Measurements from ENCODE around the gene PROKR2. TPM values are rescaled to one million over a fixed set of nuclear protein-coding genes. Genes with fewer than 3 reads are reported as not detected.

The PROKR2 gene
- total RNA-seq, 1 donor from 2014 or later, result not detected

DNA sequence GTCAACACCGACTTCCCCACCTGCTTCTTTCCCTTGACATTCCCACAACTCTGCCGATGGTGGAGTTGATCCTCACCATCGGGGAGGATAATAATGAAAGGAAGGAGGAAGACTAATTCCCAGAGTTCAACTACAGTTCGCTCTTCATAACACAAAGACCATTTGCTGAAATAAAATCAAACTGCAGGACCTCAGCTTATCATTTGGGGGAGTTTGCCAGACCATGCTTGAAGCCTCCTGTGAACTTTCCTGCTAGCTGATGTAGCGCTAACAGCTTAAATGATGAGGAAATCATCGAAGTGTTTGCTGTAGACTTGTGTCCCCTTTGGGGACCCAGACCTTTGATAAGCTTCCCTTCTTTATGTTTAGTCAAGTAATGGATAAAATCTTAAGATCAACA lies 26.2 kb downstream of the PROKR2 start:
- Mint-ChIP-seq H3K27ac (ENCODE audit: unreplicated experiment) (no peak overlapping the region), H3K27me3 (ENCODE audit: low read depth) (peaks cover 19% of the 10 kb centered on the region), H3K4me3 (ENCODE audit: unreplicated experiment) (no peak overlapping the region)

DNA sequence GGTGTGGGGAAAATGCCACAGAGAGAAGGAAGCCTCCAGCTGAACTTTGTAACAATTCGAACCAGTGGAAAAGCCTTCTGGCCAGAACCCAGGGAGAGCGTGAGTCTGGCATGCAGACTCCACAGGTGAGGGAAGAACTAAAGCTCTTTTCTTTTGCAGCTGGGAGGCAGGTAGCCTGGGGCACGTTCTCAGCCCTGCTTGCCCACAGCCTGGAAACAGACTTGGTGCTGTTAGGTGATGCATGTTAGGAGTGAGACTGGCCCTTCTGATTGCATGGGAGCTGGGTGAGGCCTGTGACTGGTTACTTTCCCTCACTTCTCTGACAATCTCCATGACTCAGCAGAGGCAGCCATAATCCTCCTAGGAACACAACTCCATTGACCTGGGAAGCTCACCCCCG lies 34.2 kb downstream of the PROKR2 start:
- DNase-seq (ENCODE audit: low spot score), result no peak
- no peak overlapping the region for H3K4me3 Mint-ChIP-seq (ENCODE audit: unreplicated experiment)
- H3K36me3 Mint-ChIP-seq (ENCODE audit: low read depth), result no peaks in the 10 kb centered on the region
- H3K4me1 Mint-ChIP-seq (ENCODE audit: low read depth), result no peaks in the 10 kb centered on the region
- no peak overlapping the region for H3K27ac Mint-ChIP-seq (ENCODE audit: unreplicated experiment)
- H3K9me3 Mint-ChIP-seq (ENCODE audit: low read depth), result peaks cover 14% of the 10 kb centered on the region
- peaks cover 4% of the 10 kb centered on the region for H3K27me3 Mint-ChIP-seq (ENCODE audit: low read depth)
- TF ChIP-seq, protein P1, sequence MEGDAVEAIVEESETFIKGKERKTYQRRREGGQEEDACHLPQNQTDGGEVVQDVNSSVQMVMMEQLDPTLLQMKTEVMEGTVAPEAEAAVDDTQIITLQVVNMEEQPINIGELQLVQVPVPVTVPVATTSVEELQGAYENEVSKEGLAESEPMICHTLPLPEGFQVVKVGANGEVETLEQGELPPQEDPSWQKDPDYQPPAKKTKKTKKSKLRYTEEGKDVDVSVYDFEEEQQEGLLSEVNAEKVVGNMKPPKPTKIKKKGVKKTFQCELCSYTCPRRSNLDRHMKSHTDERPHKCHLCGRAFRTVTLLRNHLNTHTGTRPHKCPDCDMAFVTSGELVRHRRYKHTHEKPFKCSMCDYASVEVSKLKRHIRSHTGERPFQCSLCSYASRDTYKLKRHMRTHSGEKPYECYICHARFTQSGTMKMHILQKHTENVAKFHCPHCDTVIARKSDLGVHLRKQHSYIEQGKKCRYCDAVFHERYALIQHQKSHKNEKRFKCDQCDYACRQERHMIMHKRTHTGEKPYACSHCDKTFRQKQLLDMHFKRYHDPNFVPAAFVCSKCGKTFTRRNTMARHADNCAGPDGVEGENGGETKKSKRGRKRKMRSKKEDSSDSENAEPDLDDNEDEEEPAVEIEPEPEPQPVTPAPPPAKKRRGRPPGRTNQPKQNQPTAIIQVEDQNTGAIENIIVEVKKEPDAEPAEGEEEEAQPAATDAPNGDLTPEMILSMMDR (IDR thresholded peaks at IDR 0.05), result no peak

More for the DNA sequence above, 26.2 kb downstream of the PROKR2 start:
- TF ChIP-seq, protein P1 (IDR thresholded peaks at IDR 0.05), result no peak
- Mint-ChIP-seq H3K36me3 (ENCODE audit: low read depth) (no peaks in the 10 kb centered on the region), H3K4me1 (ENCODE audit: low read depth) (no peaks in the 10 kb centered on the region), H3K9me3 (ENCODE audit: low read depth) (peaks cover 18% of the 10 kb centered on the region)
- DNase-seq (ENCODE audit: low spot score), result no peak

GRCh38 chr20:5279661-5280060 lies 37.1 kb downstream of the PROKR2 start:
- H3K36me3 Mint-ChIP-seq (ENCODE audit: low read depth), result no peaks in the 10 kb centered on the region
- H3K27ac Mint-ChIP-seq (ENCODE audit: unreplicated experiment), result no peak overlapping the region
- DNase-seq (ENCODE audit: low spot score), result no peak
- TF ChIP-seq, protein P1 (IDR thresholded peaks at IDR 0.05), result no peak
- H3K4me3 Mint-ChIP-seq (ENCODE audit: unreplicated experiment), result no peak overlapping the region
- H3K9me3 Mint-ChIP-seq (ENCODE audit: low read depth), result peaks cover 3% of the 10 kb centered on the region
- peaks cover 7% of the 10 kb centered on the region for H3K27me3 Mint-ChIP-seq (ENCODE audit: low read depth)
- H3K4me1 Mint-ChIP-seq (ENCODE audit: low read depth), result no peaks in the 10 kb centered on the region

DNA sequence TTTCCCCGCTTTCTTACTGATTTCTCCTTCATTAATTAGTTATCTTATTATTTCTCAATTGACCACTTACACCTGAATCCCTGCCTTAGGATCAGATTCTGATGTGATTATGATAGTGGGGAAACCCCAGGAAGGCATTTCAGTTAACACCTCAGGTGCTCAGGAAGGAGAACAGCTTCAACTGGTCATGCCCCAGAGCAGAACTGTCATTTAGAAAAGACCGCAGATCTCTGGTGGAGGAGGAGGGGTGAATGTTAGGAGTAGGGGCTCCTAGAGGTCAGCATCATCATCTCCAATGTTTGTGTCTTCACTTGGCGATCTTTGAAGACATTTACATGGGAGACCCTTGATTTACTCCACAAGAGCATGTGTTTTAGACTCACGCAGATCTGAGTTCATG lies 44.5 kb downstream of the PROKR2 start:
- H3K9me3 Mint-ChIP-seq (ENCODE audit: low read depth), result peaks cover 3% of the 10 kb centered on the region
- DNase-seq (ENCODE audit: low spot score), result no peak
- no peaks in the 10 kb centered on the region for H3K36me3 Mint-ChIP-seq (ENCODE audit: low read depth)
- H3K4me3 Mint-ChIP-seq (ENCODE audit: unreplicated experiment), result no peak overlapping the region
- H3K4me1 Mint-ChIP-seq (ENCODE audit: low read depth), result no peaks in the 10 kb centered on the region
- TF ChIP-seq, protein P1 (IDR thresholded peaks at IDR 0.05), result no peak
- peaks cover 25% of the 10 kb centered on the region for H3K27me3 Mint-ChIP-seq (ENCODE audit: low read depth)
- no peak overlapping the region for H3K27ac Mint-ChIP-seq (ENCODE audit: unreplicated experiment)

GRCh38 chr20:5270603-5271002 lies 46.2 kb downstream of the PROKR2 start:
- TF ChIP-seq, protein P1 (IDR thresholded peaks at IDR 0.05), result no peak
- peaks cover 29% of the 10 kb centered on the region for H3K27me3 Mint-ChIP-seq (ENCODE audit: low read depth)
- H3K4me1 Mint-ChIP-seq (ENCODE audit: low read depth), result no peaks in the 10 kb centered on the region
- peaks cover 1% of the 10 kb centered on the region for H3K9me3 Mint-ChIP-seq (ENCODE audit: low read depth)
- H3K36me3 Mint-ChIP-seq (ENCODE audit: low read depth), result no peaks in the 10 kb centered on the region
- no peak for DNase-seq (ENCODE audit: low spot score)
- no peak overlapping the region for H3K27ac Mint-ChIP-seq (ENCODE audit: unreplicated experiment)
- H3K4me3 Mint-ChIP-seq (ENCODE audit: unreplicated experiment), result no peak overlapping the region
